ENCODE measurements around the gene NKD1. TPM values are rescaled to one million over a fixed set of nuclear protein-coding genes. Genes with fewer than 3 reads are reported as not detected.

NKD1 gene
- total RNA-seq, 4 donors from 2014 or later = 37.1 to 87.8 (median 54.1) TPM

GRCh38 chr16:50631249-50631984 lies 83.2 kb downstream of the NKD1 start:
- Histone ChIP-seq H3K36me3 (peaks cover 0 to 71% (median 41%) of the 10 kb centered on the region in 4 donors), H3K4me1 (peaks cover 11 to 16% (median 14%) of the 10 kb centered on the region in 4 donors), H3K27ac (replicated peaks in 1 of 4) (no peak overlapping the region), H3K27me3 (no peaks in the 10 kb centered on the region), H3K9me3 (no peaks in the 10 kb centered on the region), H3K4me3 (no peak overlapping the region)
- 76% methylated on average over 8 of the region's 8 CpGs for WGBS
- no peak for DNase-seq (ENCODE audit: extremely low spot score)
- intact Hi-C loops (cut with DNase I) = no loop called here
- TF ChIP-seq POLR2A (IDR thresholded peaks at IDR 0.05; ENCODE audit: low read depth) (no peak), POLR2AphosphoS5 (IDR thresholded peaks at IDR 0.05) (no peak), CTCF (IDR thresholded peaks at IDR 0.05) (no peak), EP300 (IDR thresholded peaks at IDR 0.05) (no peak)

- H3K4me1 ChIP-seq = peaks cover 7 to 9% (median 7%) of the 10 kb centered on the region in 4 donors
- no peak for DNase-seq (ENCODE audit: extremely low spot score)
- 86% methylated on average over 21 of the region's 22 CpGs for WGBS
- no peaks in the 10 kb centered on the region for H3K27me3 ChIP-seq
- no peak overlapping the region for H3K27ac ChIP-seq (replicated peaks in 1 of 4)
- peaks cover 0 to 78% (median 41%) of the 10 kb centered on the region in 4 donors for H3K36me3 ChIP-seq
- TF ChIP-seq EP300 (IDR thresholded peaks at IDR 0.05) (no peak), POLR2AphosphoS5 (IDR thresholded peaks at IDR 0.05) (no peak), CTCF (IDR thresholded peaks at IDR 0.05) (no peak), POLR2A (IDR thresholded peaks at IDR 0.05; ENCODE audit: low read depth) (no peak)
- no peaks in the 10 kb centered on the region for H3K9me3 ChIP-seq
- intact Hi-C loops (cut with DNase I) = no loop called here
- no peak overlapping the region for H3K4me3 ChIP-seq
Measured at GRCh38 chr16:50631985-50632576, 83.9 kb downstream of the NKD1 start.

GRCh38 chr16:50632927-50633800 lies 85.0 kb downstream of the NKD1 start:
- H3K36me3 ChIP-seq = peaks cover 0 to 88% (median 43%) of the 10 kb centered on the region in 4 donors
- no peaks in the 10 kb centered on the region for H3K4me1 ChIP-seq
- no peaks in the 10 kb centered on the region for H3K9me3 ChIP-seq
- TF ChIP-seq EP300 (IDR thresholded peaks at IDR 0.05) (no peak), CTCF (IDR thresholded peaks at IDR 0.05) (no peak), POLR2A (IDR thresholded peaks at IDR 0.05; ENCODE audit: low read depth) (no peak), POLR2AphosphoS5 (IDR thresholded peaks at IDR 0.05) (no peak)
- DNase-seq (ENCODE audit: extremely low spot score) = no peak
- H3K27ac ChIP-seq (replicated peaks in 1 of 4) = no peak overlapping the region
- intact Hi-C loops (cut with DNase I) = no loop called here
- H3K4me3 ChIP-seq = no peak overlapping the region
- H3K27me3 ChIP-seq = no peaks in the 10 kb centered on the region
- 93% methylated on average over 19 of the region's 30 CpGs for WGBS

GRCh38 chr16:50634090-50634489 lies 85.9 kb downstream of the NKD1 start:
- TF ChIP-seq POLR2AphosphoS5 (IDR thresholded peaks at IDR 0.05) (no peak), EP300 (IDR thresholded peaks at IDR 0.05) (no peak), CTCF (IDR thresholded peaks at IDR 0.05) (no peak), POLR2A (IDR thresholded peaks at IDR 0.05; ENCODE audit: low read depth) (no peak)
- WGBS = 88% methylated on average over 7 of the region's 7 CpGs
- no peaks in the 10 kb centered on the region for H3K9me3 ChIP-seq
- no peak overlapping the region for H3K27ac ChIP-seq (replicated peaks in 1 of 4)
- no peaks in the 10 kb centered on the region for H3K27me3 ChIP-seq
- intact Hi-C loops (cut with DNase I) = no loop called here
- H3K4me3 ChIP-seq = no peak overlapping the region
- DNase-seq (ENCODE audit: extremely low spot score) = no peak
- peaks cover 0 to 82% (median 43%) of the 10 kb centered on the region in 4 donors for H3K36me3 ChIP-seq
- no peaks in the 10 kb centered on the region for H3K4me1 ChIP-seq
